GM12892 (cell line): ENCODE data around the gene ZNF436.

ENCODE experiments used
- POLR2A ChIP-seq: IDR thresholded peaks from 2 replicates; pipeline ENCODE4 v1.6.1; 2011; ENCODE audit warnings: low read depth, low read length, control low read depth
- POLR2AphosphoS5 ChIP-seq: IDR thresholded peaks from 2 replicates; pipeline ENCODE4 v1.6.1; 2011; ENCODE audit warnings: low read depth, low read length, control low read depth
- TAF1 ChIP-seq: IDR thresholded peaks from 2 replicates; pipeline ENCODE4 v1.6.1; 2011; ENCODE audit warnings: low read depth, mild to moderate bottlenecking, control low read depth, low read length, borderline replicate concordance

- TF ChIP-seq POLR2A (no peak), POLR2AphosphoS5 (no peak), TAF1 (no peak)
Measured at GRCh38 chr1:23322770-23323169, 46.9 kb downstream of the ZNF436 start.
